DMS153 treated with DMSO at 0.1 percent for 48 hours (cell line): Measurements from ENCODE around the gene TAB3.

Source experiments
- DNase-seq: peaks from one replicate; lab custom pipeline; 2025; ENCODE audit not compliant: unreplicated experiment; lab: John Stamatoyannopoulos, UW

Gene TAB3, protein sequence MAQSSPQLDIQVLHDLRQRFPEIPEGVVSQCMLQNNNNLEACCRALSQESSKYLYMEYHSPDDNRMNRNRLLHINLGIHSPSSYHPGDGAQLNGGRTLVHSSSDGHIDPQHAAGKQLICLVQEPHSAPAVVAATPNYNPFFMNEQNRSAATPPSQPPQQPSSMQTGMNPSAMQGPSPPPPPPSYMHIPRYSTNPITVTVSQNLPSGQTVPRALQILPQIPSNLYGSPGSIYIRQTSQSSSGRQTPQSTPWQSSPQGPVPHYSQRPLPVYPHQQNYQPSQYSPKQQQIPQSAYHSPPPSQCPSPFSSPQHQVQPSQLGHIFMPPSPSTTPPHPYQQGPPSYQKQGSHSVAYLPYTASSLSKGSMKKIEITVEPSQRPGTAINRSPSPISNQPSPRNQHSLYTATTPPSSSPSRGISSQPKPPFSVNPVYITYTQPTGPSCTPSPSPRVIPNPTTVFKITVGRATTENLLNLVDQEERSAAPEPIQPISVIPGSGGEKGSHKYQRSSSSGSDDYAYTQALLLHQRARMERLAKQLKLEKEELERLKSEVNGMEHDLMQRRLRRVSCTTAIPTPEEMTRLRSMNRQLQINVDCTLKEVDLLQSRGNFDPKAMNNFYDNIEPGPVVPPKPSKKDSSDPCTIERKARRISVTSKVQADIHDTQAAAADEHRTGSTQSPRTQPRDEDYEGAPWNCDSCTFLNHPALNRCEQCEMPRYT

DNA sequence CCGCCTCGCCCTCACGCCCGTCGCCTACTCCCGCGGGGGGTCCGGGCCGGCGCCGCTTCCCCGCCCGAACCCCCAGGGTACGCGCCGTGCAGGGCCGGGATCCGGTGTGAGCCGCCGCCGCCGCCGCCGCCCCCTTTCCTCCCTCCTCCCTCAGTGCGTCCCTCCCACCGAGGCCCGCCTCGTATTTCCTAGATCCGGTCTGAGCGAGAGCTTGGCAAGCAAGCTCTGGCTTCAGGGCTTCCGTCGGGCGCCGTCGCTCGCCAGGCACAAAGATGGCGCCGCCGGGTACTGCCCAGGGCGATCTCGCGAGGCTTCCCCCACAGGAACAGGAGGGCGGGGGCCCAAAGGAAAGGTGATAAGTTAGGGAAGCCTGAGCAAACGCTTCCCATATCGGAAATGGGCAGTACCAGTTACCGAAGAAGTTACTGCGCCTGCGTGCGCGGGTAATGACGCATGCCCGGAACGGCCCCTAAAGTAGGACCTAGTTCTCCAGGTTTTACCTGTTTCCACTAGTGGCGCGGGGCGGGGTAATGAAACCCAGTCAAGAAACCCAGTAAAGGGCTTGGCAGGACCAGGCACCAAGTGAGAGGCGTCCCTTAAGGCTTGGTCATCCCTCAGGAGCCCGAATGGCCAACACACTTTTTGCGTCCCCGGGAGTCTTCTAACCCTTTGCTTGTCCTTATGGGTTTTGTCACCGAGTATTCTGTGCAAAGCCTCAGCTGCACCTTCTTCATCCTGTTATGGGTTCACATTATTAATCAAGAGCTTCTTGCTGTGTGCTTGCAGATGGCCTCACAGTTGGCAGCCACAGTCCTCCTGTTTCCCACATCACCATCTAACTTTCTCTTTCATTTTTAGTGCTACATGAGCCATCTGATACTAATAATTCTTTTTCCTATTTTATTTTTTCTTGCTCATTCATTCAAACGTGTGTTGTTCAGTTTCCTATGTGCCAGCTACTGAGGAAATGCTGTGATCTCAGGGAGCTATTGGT lies at the start of gene TAB3:
TSS of gene TAB3 (minus strand) at position 108 of the 994 bp plus-strand sequence. CDS start 29,666 bp downstream, outside the sequence.
- DNase-seq, result peak; percentile 76

DNA sequence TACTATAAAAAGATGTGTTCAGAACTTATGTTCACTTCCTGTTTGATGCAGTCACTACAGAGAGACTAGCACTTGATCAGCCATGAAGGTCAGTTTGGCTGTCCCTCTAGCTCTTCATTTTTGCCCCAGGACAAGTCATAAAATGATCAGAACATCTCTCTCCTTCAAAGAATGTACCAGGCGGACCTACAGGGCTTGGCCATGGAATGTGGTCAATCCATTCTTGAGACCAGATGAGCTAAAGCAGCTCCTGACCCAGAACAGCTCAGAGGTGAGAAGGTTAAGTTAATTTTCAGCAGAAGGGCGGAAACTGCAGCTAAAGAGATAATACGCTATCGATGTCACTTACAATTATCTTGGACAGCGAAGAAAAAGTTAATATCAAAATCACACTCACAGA lies 49.2 kb upstream of the TAB3 start:
- DNase-seq, result no peak

DNA sequence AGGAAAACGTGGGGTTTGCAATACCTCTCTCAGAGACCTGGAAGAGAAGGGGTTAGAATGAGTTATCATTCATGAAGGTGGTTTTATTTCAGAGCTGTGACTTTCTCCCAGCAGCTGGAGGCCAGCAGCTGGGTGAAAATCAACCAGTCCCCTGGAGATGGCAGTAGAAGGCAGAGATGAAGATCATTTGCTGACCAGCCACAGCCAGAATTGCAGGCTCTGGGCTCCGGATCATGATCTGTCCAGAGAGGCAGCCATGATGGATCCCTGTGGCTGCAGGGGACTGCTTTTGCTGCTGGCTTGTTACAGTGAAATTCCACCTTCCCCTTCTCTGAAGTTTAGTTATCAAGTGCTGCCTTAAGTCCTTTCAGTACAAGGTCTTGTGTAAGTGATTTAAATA lies 46.9 kb upstream of the TAB3 start:
- no peak for DNase-seq

DNA sequence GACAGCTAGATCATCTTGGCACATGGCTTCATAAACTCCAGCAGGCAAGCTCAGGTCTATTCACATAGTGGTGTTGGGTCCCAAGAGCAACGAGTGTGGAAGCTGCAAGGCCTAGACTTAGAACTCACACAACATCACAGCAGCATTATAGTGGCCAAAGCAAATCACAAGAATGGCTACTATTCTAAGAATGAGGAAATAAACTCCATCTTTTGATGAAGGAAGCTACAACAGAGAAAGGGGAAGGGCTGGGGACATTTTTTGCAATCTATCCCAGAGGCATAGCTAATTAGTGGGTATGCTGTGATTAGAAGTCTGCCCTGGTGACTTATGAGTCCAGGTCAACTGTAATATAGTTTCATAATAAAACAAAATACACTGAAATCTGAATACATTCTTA lies 42.9 kb upstream of the TAB3 start:
- no peak for DNase-seq

DNA sequence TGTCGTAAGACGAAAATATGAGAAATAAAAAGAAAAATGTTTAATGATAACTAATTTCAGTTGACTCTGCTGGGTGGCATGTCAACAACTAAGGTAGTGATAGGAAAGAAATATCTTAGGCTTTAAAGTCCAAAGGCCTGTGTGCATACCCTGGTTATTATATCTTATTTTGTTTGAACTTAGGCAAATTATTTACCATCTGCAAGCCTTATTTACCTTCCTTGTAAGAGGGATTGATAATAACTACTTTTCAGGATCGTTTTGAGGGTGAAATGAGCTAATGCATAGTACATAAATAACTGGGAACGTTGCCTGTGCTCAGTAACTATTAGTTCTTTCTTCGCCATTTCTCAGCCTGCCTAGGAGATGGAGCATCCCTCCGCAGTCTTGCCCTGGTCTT lies 41.6 kb upstream of the TAB3 start:
- no peak for DNase-seq

DNA sequence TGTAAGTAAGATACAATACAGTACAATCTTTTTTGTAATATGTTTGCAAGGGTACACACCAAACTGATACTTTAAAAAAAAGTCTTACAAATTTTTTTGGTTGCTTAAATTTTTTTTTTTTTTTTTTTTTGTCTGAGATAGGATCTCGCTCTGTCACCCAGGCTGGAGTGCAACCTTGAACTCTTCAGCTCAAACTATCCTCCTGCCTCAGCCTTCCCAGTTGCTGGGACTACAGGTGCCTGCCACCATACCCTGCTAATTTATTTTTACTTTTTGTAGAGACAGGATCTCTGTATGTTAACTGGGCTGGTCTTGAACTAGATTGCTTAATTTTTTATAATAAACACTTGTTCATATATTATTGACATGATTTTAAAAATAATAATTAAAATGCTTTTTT lies 41.1 kb upstream of the TAB3 start:
- no peak for DNase-seq

DNA sequence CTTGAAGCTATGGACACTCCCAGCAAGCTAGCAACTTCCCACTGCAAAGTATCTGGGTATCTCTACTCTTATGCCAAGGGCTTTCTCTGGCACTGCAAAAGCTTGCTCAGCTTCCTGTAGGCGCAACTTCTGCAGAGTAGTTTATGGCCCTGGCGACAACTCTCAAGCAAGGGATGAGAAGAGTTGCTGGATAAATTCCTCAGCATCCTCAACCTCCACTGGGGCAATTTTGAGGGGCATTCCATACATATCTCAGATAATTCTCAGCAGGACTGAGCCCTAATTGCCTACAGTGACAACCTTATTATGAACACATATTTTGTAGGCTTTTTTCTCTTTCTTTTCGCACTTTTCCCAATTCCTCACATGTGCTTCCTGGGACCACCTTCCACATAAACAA lies 31.2 kb upstream of the TAB3 start:
- DNase-seq, result no peak

DNA sequence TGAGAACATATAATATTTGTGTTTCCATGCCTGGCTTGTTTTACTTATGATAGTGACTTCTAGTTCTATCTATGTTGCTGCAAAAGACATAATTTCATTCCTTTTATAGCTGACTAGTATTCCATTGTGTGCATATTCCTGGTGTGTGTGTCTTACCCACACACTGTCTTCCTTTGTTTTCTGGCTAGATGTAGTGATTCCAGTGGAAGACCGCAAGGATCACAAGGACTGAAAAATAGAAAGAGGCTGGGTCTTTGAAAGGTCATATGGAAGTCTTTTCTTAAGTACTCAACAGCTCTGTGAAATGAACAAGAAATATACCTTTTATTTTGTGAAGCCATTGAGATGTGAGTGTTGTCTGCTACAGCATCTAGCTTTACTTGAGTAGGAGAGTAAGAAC lies 29.4 kb upstream of the TAB3 start:
- no peak for DNase-seq

DNA sequence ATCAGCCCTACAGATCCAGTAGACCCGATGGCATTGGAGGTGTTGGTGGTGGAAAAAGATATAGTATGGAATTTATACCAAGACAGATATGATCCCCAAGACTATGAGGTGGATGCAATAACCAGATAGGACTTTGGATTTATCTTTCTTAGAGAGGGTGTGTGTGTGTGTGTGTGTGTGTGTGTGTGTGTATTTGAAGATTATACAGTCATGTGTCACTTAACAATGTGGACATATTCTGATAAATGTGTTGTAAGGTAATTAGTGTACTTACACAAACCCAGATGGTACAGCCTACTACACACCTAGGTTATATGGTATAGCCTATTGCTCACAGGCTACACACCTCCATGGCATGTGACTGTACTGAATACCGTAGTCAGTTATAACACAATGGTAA lies 24.4 kb upstream of the TAB3 start:
- DNase-seq, result no peak

DNA sequence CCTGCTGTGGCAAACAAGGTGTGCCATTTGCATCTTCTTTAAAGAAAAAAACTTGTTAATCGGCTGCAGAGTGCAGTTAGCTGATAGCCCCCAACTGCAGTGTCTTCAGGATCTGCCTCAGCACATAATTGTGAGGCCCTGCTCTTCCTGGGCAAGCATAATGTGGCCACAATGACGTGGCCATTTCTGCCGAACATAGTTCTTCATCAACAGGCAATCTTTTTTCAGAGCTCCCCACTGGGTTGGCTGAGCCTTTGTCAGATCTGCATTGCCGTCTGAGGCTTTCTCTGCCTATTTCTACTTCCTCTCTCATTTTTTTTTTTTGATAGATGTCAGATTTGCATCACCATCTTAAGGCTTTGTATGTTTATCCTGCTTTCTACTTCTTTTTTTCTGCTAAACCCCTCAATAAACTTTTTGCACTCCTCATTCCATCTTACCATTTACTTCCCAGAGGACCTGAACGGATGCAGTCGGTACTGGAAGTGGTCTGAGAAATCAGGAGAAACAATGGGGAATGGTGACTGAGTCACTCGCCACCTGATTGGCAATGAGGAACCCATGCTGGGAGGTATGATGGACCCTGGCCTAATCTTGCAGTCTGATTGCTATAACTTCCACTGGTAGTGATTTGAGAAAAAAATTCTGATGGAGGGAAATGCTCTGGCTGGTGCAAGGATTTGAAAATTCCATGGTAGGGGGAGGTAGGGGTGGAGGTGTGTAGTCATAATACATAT lies 21.2 kb upstream of the TAB3 start:
- DNase-seq, result no peak

DNA sequence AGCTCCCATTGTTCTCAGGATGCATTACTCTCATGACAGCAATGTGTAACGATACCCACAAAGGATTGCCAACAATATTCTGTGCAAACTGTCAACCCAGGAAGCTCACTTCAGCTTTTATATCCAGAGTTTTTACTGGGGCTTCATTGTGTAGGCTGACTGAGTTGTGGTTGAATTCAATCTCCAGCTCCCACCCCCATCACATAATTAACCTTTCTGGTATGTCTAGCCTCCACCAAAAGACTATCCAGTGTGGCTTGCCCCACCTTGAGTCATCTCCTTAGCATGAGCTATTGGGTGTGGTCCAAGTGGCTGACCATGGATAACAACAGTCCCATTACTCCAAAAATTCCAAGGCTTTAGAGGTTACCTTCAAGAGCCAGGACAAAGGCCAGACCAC lies 17.7 kb upstream of the TAB3 start:
- no peak for DNase-seq

DNA sequence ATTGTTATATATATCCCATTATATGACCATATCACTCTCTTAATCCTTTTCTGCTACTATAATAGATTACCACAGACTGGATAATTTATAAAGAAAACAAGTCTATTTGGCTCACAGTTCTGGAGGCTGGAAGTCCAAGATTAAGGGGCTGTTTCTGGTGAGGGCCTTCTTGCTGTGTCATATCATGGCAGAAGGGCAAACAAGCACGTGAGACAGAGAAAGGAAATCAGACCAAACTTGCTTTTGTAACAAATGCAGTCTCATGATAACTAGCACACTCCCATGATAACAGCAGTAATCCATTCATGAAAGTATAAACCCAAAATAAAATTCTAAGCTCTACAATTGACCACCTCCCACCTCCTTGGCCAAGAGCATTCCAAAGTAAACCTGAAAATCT lies 16.3 kb upstream of the TAB3 start:
- DNase-seq, result no peak

DNA sequence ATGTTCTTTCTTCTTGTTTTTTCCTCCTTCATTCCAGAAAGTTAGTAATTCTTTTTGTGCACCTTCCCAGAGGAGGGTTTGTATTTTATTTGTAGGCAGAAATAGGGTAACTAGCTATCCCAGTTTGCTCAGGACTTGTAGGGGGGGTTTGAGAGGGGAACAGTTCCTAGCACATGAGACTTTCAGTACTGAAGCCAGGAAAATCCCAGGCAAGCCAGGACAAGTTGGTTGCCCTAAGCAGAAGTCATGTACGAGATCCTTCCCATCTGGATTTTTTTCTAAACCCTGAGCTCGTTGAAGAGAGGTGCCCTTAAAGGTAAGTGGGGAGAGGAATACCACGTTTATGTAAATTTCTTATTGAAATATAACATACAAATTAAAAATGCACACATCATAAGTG lies 15.6 kb upstream of the TAB3 start:
- no peak for DNase-seq

DNA sequence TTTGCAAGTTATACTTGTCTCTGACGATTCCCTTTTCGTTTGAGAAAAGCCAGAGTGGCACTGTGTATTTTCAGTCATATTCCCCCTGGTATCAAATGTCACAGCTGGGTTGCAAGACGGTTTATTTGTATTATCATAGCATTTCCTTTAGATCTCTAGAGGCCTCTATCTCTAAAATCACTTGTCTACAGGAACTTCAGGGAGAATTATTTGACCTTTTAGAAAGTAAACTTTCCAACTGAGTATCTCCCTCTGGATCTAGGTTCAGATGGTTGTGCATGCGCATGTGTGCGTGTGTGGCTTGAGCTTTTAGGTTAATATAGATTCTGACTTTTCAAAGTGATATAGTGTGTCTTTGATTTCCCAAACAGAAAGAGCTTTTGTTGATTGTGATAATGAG lies 15.1 kb upstream of the TAB3 start:
- DNase-seq, result no peak

DNA sequence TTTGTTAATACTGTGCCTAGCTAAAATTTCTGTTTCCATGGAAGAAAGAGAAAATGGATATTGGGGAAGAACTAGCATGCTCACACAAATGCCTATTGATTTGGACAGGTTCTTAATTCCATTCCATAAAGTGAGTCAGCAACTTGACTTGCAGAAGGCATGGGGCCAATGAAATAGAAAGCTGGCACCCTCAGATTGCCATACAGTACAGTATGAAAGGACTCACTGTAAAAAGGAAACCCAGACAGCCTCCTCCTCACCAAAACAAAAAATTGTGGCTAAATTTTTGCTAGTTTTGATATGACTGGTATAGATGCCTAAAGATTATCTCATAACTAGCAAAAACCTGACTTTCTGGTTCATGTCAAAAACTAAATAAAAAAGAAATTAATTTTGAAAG lies 11.2 kb upstream of the TAB3 start:
- no peak for DNase-seq

DNA sequence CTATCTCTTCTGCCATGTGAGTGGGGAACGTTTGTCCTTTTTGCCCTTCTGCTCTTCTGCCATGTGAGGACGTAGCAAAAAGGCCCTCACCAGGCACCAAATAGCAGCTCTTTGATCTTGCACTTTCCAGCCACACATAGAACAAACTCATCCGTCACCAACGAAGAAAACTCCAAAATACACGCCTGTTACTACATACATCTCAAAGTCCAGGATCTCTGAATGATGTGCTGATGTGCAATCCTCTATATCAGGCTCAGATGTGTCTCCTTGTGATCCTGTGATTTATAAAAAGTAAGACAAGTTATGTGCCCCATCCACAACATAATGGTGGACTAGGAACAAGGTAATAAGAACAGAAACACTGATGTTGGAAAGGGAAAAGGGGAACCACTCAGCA lies 9.8 kb upstream of the TAB3 start:
- no peak for DNase-seq

DNA sequence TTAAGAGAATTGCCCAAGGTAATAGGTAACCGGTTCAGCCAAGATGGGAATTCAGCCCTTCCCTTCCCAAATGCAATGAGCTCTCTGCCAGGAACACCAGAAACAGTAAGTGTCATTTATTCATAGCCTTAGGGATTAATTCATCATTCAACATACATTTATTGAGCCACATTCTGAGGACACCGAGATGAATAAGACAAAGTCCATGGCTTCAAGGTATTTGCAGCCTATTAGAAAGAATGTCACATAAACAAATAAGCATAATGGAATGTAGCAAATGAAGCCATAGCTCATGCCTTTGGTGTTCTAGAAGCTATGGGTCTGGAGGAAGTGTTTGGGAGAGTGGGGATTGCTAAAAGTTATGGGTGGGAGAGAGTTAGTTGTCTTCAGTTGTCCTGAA lies 6.3 kb upstream of the TAB3 start:
- no peak for DNase-seq

DNA sequence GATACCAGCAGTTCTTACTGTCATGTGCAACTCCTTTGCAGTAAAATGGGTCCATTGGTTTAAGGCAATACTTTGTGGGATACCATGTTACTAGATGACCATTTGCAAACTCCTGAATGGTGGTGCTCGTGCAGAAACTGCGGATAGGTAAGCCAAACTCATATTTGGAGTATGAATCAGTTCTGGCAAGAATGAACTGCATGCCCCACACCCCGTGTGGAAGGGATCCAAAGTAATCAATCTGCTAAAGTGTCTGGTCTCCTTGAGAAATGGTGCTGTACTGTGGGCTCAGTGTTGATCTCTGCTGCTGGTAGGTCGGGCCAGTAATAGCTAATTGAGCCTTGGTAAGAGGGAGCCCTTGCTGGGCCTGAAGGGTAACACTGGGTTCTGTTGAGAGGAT lies 4.2 kb upstream of the TAB3 start:
- DNase-seq, result no peak

DNA sequence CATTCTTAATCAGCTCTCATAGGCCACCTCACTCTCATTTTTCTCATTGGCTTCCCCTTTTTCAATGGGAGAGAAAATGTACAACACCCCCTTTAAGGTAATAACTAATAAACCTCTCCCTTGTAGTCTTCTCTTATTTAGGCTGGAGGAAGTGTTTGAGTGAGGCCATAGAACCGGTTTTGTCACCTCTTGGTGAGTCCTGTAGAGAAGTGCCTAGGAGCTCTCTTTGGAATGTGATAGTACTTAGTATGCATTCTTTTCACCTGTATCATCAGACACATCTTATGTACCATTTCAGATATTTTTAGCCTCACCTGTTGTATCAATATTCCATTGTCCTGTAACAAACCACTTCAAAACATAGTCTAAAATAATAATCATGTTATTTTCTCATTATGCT lies 3.5 kb upstream of the TAB3 start:
- DNase-seq, result no peak

DNA sequence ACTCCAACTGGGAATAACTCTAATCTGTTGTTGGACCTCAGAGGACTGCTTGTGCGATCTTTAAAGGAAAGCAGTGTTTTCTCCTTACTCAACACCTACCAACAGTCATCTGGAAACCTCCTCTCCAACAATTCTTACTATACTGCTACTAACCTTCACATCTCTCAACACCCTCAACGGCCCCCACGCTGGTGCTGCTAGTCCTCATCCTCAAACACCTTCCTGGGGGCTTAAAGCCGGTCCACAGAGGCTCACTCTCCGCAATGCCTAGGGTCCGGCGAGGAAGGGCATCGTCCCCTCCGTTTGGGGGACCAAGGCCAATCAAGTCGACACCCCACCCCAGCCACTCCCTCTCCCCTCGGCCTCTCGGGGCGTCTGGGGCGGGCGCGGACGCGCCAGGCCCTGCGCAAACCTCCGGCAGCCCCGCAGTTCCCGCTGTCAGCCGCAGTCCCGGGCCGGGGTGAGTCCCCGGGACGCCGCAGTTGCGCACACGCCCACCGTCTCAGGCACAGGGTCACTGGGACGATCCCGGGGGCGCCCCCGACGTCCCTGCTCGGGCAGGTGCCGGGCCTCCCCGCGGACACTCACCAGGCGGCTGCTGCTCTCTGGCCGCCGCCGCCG lies 418 bp downstream of the TAB3 start:
- DNase-seq, result no peak
